Measurements from ENCODE around the gene CXCL10.

GRCh38 chr4:76058888-76059426 is 35.7 kb upstream of the CXCL10 start:
- TF ChIP-seq EZH2 (IDR thresholded peaks at IDR 0.05; ENCODE audit: low read length, missing control alignments), result no peak
- TF ChIP-seq, protein P1, sequence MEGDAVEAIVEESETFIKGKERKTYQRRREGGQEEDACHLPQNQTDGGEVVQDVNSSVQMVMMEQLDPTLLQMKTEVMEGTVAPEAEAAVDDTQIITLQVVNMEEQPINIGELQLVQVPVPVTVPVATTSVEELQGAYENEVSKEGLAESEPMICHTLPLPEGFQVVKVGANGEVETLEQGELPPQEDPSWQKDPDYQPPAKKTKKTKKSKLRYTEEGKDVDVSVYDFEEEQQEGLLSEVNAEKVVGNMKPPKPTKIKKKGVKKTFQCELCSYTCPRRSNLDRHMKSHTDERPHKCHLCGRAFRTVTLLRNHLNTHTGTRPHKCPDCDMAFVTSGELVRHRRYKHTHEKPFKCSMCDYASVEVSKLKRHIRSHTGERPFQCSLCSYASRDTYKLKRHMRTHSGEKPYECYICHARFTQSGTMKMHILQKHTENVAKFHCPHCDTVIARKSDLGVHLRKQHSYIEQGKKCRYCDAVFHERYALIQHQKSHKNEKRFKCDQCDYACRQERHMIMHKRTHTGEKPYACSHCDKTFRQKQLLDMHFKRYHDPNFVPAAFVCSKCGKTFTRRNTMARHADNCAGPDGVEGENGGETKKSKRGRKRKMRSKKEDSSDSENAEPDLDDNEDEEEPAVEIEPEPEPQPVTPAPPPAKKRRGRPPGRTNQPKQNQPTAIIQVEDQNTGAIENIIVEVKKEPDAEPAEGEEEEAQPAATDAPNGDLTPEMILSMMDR (conservative IDR thresholded peaks at IDR 0.05 in 1 of 2, IDR thresholded peaks at IDR 0.05 in 1 of 2; ENCODE audit: low read depth in 1 of 2, low read length in 2 of 2), result no peak

Data from fibroblast of lung (primary cell).